Cerebellar cortex (tissue), 1 donor: ENCODE data around the gene LMNTD2.
"Not testable (repeated sequence)": the region's sequence is repeated elsewhere in the genome, so short reads cannot be mapped to it uniquely, and the experiment has no call there.

Experiments
- DNase-seq: peaks from one replicate; pipeline ENCODE4 v3.0.0-alpha.2; 2015; ENCODE audit warnings: low spot score

Gene LMNTD2

GRCh38 chr11:587546-587945 is 27.0 kb upstream of the LMNTD2 start:
- DNase-seq: no peak

- no peak for DNase-seq
Measured at GRCh38 chr11:586376-587316, 26.1 kb upstream of the LMNTD2 start.

GRCh38 chr11:584287-584686 is 23.7 kb upstream of the LMNTD2 start:
- DNase-seq: no peak

GRCh38 chr11:581752-582151 is 21.2 kb upstream of the LMNTD2 start:
- no peak for DNase-seq

GRCh38 chr11:581342-581741 is 20.8 kb upstream of the LMNTD2 start:
- DNase-seq: no peak

- DNase-seq: no peak
Measured at GRCh38 chr11:579830-580601, 19.5 kb upstream of the LMNTD2 start.

- no peak for DNase-seq
Measured at GRCh38 chr11:578276-579035, 17.9 kb upstream of the LMNTD2 start.

GRCh38 chr11:577611-577894 is 17.0 kb upstream of the LMNTD2 start:
- DNase-seq: no peak

- DNase-seq: no peak
Measured at GRCh38 chr11:576811-577610, 16.5 kb upstream of the LMNTD2 start.

- DNase-seq: peak; percentile 93
Measured at GRCh38 chr11:575996-576768, 15.6 kb upstream of the LMNTD2 start, which contains the start of gene PHRF1. Gene PHRF1 (plus strand): TSS chr11:576470. CDS start chr11:581513, 5,043 bp downstream.

- peak; percentile 81 for DNase-seq
Measured at GRCh38 chr11:575313-575995, 14.9 kb upstream of the LMNTD2 start.

- no peak for DNase-seq
Measured at GRCh38 chr11:574632-575312, 14.2 kb upstream of the LMNTD2 start.

GRCh38 chr11:574031-574570 is 13.6 kb upstream of the LMNTD2 start:
- DNase-seq: not testable (repeated sequence)

- DNase-seq: no peak
Measured at GRCh38 chr11:573146-573759, 12.7 kb upstream of the LMNTD2 start.

- no peak for DNase-seq
Measured at GRCh38 chr11:571802-572185, 11.3 kb upstream of the LMNTD2 start.

GRCh38 chr11:569158-569885 is 8.8 kb upstream of the LMNTD2 start:
- no peak for DNase-seq

- peak; percentile 84 for DNase-seq
Measured at GRCh38 chr11:568306-569157, 8.0 kb upstream of the LMNTD2 start.
